KMS-11 (cell line): ENCODE measurements around the gene ATP7B.

Source experiments
- H2AFZ ChIP-seq: fragments of 200-600 bp; sonication (generic); 2 replicates; pipeline ENCODE4 v1.6.1; 2016; ENCODE audit warnings: antibody characterized with exemption, mixed run types, low read depth
- H3K27ac ChIP-seq: fragments of 200-600 bp; sonication (generic); 2 replicates; pipeline ENCODE4 v1.6.1; 2016; ENCODE audit warnings: mild to moderate bottlenecking, mixed run types
- H3K27me3 ChIP-seq: fragments of 200-600 bp; sonication (generic); 2 replicates; pipeline ENCODE4 v1.6.1; 2017; ENCODE audit warnings: mild to moderate bottlenecking, low read depth, mixed run types, moderate library complexity; ENCODE audit not compliant: insufficient read depth
- H3K36me3 ChIP-seq: fragments of 200-600 bp; sonication (generic); 2 replicates; pipeline ENCODE4 v1.6.1; 2017; ENCODE audit warnings: mild to moderate bottlenecking, mixed run types; ENCODE audit not compliant: insufficient read depth
- H3K4me1 ChIP-seq: fragments of 200-600 bp; sonication (generic); 2 replicates; pipeline ENCODE4 v1.6.1; 2016; ENCODE audit warnings: mild to moderate bottlenecking, low read depth, mixed run types; ENCODE audit not compliant: poor library complexity, severe bottlenecking
- H3K4me2 ChIP-seq: fragments of 200-600 bp; sonication (generic); 2 replicates; pipeline ENCODE4 v1.7.0; 2016; ENCODE audit warnings: mild to moderate bottlenecking, mixed run types
- H3K4me3 ChIP-seq: fragments of 200-600 bp; sonication (generic); IDR thresholded peaks from 2 replicates; pipeline ENCODE4 v1.6.1; 2017; ENCODE audit warnings: low read depth, low read length, mixed read lengths; ENCODE audit not compliant: insufficient read depth
- H3K79me2 ChIP-seq: fragments of 200-600 bp; sonication (generic); 2 replicates; pipeline ENCODE4 v1.6.1; 2016; ENCODE audit warnings: low read depth, mixed run types; ENCODE audit not compliant: insufficient read depth
- H3K9ac ChIP-seq: fragments of 200-600 bp; sonication (generic); 2 replicates; pipeline ENCODE4 v1.6.1; 2016; ENCODE audit warnings: mild to moderate bottlenecking, mixed run types
- H4K20me1 ChIP-seq: fragments of 200-600 bp; sonication (generic); 2 replicates; pipeline ENCODE4 v1.6.1; 2016; ENCODE audit warnings: mild to moderate bottlenecking, mixed run types; ENCODE audit not compliant: insufficient read depth
- TF ChIP-seq, protein P1 (sequence below): fragments of 200-600 bp; sonication (generic); conservative IDR thresholded peaks from 2 replicates; pipeline ENCODE4 v1.6.1; 2017; ENCODE audit warnings: low read depth, mild to moderate bottlenecking, antibody characterized with exemption, low read length, moderate library complexity, mixed read lengths

ATP7B gene

DNA sequence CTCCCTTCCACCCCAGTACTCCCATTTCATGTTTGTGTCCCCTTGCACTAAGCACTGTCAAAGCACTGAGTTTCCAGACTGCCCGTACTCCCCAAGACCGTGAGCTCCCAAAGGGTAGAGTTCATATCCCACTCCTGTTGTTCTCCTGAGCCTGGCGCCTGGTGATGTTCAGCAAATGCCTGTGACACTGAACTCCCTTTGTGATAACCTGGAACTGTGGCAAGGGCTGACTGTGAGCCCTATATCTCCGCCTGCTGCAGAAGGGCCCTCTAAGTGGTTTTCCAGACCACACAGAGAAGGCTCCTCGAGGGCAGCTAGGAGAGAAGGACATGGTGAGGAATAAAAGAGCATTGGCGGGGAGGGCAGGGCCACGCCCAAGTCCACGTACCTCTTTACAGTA lies 67.5 kb downstream of the ATP7B start:
- Histone ChIP-seq H4K20me1 (no peaks in the 10 kb centered on the region), H2AFZ (no peak overlapping the region), H3K27ac (no peak overlapping the region), H3K36me3 (no peaks in the 10 kb centered on the region), H3K4me3 (no peak overlapping the region), H3K9ac (no peak overlapping the region), H3K79me2 (no peaks in the 10 kb centered on the region), H3K27me3 (no peaks in the 10 kb centered on the region), H3K4me2 (no peak overlapping the region), H3K4me1 (peaks cover 30% of the 10 kb centered on the region)
- TF ChIP-seq, protein P1, sequence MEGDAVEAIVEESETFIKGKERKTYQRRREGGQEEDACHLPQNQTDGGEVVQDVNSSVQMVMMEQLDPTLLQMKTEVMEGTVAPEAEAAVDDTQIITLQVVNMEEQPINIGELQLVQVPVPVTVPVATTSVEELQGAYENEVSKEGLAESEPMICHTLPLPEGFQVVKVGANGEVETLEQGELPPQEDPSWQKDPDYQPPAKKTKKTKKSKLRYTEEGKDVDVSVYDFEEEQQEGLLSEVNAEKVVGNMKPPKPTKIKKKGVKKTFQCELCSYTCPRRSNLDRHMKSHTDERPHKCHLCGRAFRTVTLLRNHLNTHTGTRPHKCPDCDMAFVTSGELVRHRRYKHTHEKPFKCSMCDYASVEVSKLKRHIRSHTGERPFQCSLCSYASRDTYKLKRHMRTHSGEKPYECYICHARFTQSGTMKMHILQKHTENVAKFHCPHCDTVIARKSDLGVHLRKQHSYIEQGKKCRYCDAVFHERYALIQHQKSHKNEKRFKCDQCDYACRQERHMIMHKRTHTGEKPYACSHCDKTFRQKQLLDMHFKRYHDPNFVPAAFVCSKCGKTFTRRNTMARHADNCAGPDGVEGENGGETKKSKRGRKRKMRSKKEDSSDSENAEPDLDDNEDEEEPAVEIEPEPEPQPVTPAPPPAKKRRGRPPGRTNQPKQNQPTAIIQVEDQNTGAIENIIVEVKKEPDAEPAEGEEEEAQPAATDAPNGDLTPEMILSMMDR = no peak

- H3K4me2 ChIP-seq = peak overlapping the region; percentile 89
- peaks cover 30% of the 10 kb centered on the region for H3K4me1 ChIP-seq
- TF ChIP-seq, protein P1 = no peak
- no peaks in the 10 kb centered on the region for H4K20me1 ChIP-seq
- no peaks in the 10 kb centered on the region for H3K79me2 ChIP-seq
- H3K36me3 ChIP-seq = no peaks in the 10 kb centered on the region
- peak overlapping the region; percentile 22; the same call in 1 of the 2 replicates for H3K27ac ChIP-seq
- no peak overlapping the region; the same call in 1 of the 2 replicates for H3K9ac ChIP-seq
- H2AFZ ChIP-seq = peak overlapping the region; percentile 50; the same call in 1 of the 2 replicates
- no peak overlapping the region for H3K4me3 ChIP-seq
- no peaks in the 10 kb centered on the region for H3K27me3 ChIP-seq
These were observed 69.1 kb downstream of the ATP7B start for GRCh38 chr13:51942189-51942588.

GRCh38 chr13:51938454-51938853 lies 72.8 kb downstream of the ATP7B start:
- Histone ChIP-seq H3K4me3 (no peak overlapping the region), H3K4me2 (no peak overlapping the region), H4K20me1 (no peaks in the 10 kb centered on the region), H3K36me3 (no peaks in the 10 kb centered on the region), H3K79me2 (no peaks in the 10 kb centered on the region), H3K9ac (no peak overlapping the region), H3K27ac (no peak overlapping the region), H2AFZ (no peak overlapping the region), H3K4me1 (peaks cover 27% of the 10 kb centered on the region), H3K27me3 (no peaks in the 10 kb centered on the region)
- TF ChIP-seq, protein P1 = no peak

- Histone ChIP-seq H3K27me3 (no peaks in the 10 kb centered on the region), H4K20me1 (no peaks in the 10 kb centered on the region), H3K9ac (no peak overlapping the region), H3K36me3 (no peaks in the 10 kb centered on the region), H3K4me1 (peaks cover 19% of the 10 kb centered on the region), H3K79me2 (no peaks in the 10 kb centered on the region), H3K27ac (no peak overlapping the region), H2AFZ (no peak overlapping the region), H3K4me3 (no peak overlapping the region), H3K4me2 (no peak overlapping the region)
- TF ChIP-seq, protein P1 = no peak
These were observed 73.6 kb downstream of the ATP7B start for GRCh38 chr13:51937320-51938290.
